8988T (cell line): ENCODE data around the gene ODF4.
A peak's percentile ranks its signal among the peaks of the same experiment; 100 is the strongest.
"Not testable (repeated sequence)": the region's sequence is repeated elsewhere in the genome, so short reads cannot be mapped to it uniquely, and the experiment has no call there.

Experiments
- DNase-seq: peaks from one replicate; pipeline ENCODE4 v3.0.0; 2011

ODF4 gene

GRCh38 chr17:8369944-8370343 is 30.3 kb downstream of the ODF4 start:
- no peak for DNase-seq

- no peak for DNase-seq
These were observed 32.1 kb downstream of the ODF4 start for GRCh38 chr17:8371786-8372185.

- DNase-seq, result no peak
These were observed 32.8 kb downstream of the ODF4 start for GRCh38 chr17:8372422-8372821.

- not testable (repeated sequence) for DNase-seq
These were observed 34.2 kb downstream of the ODF4 start for GRCh38 chr17:8373856-8374255.

GRCh38 chr17:8375738-8376259 is 36.2 kb downstream of the ODF4 start:
- DNase-seq, result no peak

GRCh38 chr17:8376271-8377067 is 36.8 kb downstream of the ODF4 start, which contains the start of gene KRABD2:
TSS of gene KRABD2 (minus strand) at chr17:8376704.
- peak; percentile 94 for DNase-seq

GRCh38 chr17:8377422-8377821 is 37.8 kb downstream of the ODF4 start:
- DNase-seq, result no peak

GRCh38 chr17:8378117-8378516 is 38.5 kb downstream of the ODF4 start:
- not testable (repeated sequence) for DNase-seq

- DNase-seq, result no peak
These were observed 40.4 kb downstream of the ODF4 start for GRCh38 chr17:8380049-8380448.

- DNase-seq, result no peak
These were observed 42.6 kb downstream of the ODF4 start for GRCh38 chr17:8382052-8382879.

GRCh38 chr17:8382880-8383142 is 43.2 kb downstream of the ODF4 start:
- DNase-seq, result no peak

GRCh38 chr17:8383143-8383822 is 43.6 kb downstream of the ODF4 start, which contains the start of gene RPL26:
TSS of gene RPL26 (minus strand) at chr17:8383193. CDS start at chr17:8382310, 883 bp downstream.
- DNase-seq, result peak; percentile 57

GRCh38 chr17:8384801-8385378 is 45.2 kb downstream of the ODF4 start:
- no peak for DNase-seq

- DNase-seq, result no peak
These were observed 47.2 kb downstream of the ODF4 start for GRCh38 chr17:8386841-8387240.

- DNase-seq, result no peak
These were observed 48.4 kb downstream of the ODF4 start for GRCh38 chr17:8387914-8388651.

- DNase-seq, result no peak
These were observed 52.1 kb downstream of the ODF4 start for GRCh38 chr17:8391711-8392110.

GRCh38 chr17:8392274-8392673 is 52.6 kb downstream of the ODF4 start:
- no peak for DNase-seq

GRCh38 chr17:8392674-8393469 is 53.2 kb downstream of the ODF4 start:
- DNase-seq, result no peak

GRCh38 chr17:8393470-8394231 is 54.0 kb downstream of the ODF4 start:
- no peak for DNase-seq

GRCh38 chr17:8394497-8394896 is 54.9 kb downstream of the ODF4 start:
- not testable (repeated sequence) for DNase-seq
